HepG2 (cell line): Measurements from ENCODE around the gene DNASE1.

ENCODE experiments used
- ATF1 ChIP-seq: IDR thresholded peaks from 2 replicates; pipeline ENCODE4 v1.6.1; 2016; ENCODE audit warnings: mild to moderate bottlenecking, control low read depth
- HDAC1 ChIP-seq: sonication (generic); formaldehyde crosslinking; IDR thresholded peaks from 2 replicates; pipeline ENCODE4 v1.5.1; 2020; ENCODE audit warnings: mild to moderate bottlenecking, missing genetic modification reagents
- ZNF280D ChIP-seq: sonication (generic); formaldehyde crosslinking; IDR thresholded peaks from 2 replicates; pipeline ENCODE4 v1.5.1; 2020; ENCODE audit warnings: mild to moderate bottlenecking, missing genetic modification reagents
- TF ChIP-seq, protein P1 (sequence below): IDR thresholded peaks from 2 replicates; pipeline ENCODE4 v1.6.1; 2018; ENCODE audit warnings: missing genetic modification reagents, mild to moderate bottlenecking, missing compliant biosample characterization

GRCh38 chr16:3689731-3690130, 35.2 kb downstream of the DNASE1 start:
- TF ChIP-seq, protein P1, sequence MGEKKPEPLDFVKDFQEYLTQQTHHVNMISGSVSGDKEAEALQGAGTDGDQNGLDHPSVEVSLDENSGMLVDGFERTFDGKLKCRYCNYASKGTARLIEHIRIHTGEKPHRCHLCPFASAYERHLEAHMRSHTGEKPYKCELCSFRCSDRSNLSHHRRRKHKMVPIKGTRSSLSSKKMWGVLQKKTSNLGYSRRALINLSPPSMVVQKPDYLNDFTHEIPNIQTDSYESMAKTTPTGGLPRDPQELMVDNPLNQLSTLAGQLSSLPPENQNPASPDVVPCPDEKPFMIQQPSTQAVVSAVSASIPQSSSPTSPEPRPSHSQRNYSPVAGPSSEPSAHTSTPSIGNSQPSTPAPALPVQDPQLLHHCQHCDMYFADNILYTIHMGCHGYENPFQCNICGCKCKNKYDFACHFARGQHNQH = no peak
- TF ChIP-seq HDAC1 = no peak
- TF ChIP-seq ZNF280D (CRISPR knock-in tag) = no peak
- TF ChIP-seq ATF1 (CRISPR knock-in tag) = no peak
